IPS-11a (cell line): ENCODE measurements around the gene ANKRD11.

Experiments used
- H3K4me3 ChIP-seq: one replicate; pipeline ENCODE4 v1.5.1; 2013; ENCODE audit warnings: low read depth, low read length, control low read depth

ANKRD11 gene

GRCh38 chr16:89289428-89290395 lies 200.6 kb downstream of the ANKRD11 start:
- no peak overlapping the region for H3K4me3 ChIP-seq

DNA sequence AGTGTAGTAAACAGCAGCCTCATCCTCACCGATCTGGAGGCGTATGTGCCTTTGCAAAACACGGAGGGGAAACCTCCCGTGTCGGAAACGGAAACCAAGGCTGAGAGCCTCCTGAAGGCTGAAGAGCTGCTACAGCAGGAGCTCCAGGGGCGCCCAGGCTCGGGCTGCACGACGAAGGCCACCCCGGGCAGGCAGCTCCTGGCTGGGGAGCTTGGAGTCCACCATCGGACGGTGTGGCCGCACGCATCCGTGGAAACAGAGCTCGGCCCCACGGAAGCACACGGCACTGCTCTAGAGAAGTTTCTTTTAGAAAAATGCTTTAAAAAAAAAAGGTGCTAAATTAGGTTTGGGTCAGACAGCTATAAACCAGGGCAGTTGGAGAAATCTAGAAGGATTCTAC lies 201.4 kb downstream of the ANKRD11 start:
- no peak overlapping the region for H3K4me3 ChIP-seq

DNA sequence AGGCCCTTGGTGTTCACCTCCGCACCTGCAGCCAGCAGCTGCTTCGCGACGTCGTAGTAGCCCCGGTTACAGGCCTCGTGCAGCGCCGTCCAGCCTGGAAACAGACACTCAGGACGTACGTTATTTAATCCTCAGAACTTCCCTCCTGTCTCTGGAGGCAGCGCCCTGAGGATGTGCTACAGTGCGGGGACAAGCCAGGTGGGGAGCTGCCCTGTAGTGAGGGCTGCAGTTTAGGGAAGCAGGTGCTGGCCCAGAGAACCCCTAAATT lies 201.8 kb downstream of the ANKRD11 start:
- H3K4me3 ChIP-seq = no peak overlapping the region

DNA sequence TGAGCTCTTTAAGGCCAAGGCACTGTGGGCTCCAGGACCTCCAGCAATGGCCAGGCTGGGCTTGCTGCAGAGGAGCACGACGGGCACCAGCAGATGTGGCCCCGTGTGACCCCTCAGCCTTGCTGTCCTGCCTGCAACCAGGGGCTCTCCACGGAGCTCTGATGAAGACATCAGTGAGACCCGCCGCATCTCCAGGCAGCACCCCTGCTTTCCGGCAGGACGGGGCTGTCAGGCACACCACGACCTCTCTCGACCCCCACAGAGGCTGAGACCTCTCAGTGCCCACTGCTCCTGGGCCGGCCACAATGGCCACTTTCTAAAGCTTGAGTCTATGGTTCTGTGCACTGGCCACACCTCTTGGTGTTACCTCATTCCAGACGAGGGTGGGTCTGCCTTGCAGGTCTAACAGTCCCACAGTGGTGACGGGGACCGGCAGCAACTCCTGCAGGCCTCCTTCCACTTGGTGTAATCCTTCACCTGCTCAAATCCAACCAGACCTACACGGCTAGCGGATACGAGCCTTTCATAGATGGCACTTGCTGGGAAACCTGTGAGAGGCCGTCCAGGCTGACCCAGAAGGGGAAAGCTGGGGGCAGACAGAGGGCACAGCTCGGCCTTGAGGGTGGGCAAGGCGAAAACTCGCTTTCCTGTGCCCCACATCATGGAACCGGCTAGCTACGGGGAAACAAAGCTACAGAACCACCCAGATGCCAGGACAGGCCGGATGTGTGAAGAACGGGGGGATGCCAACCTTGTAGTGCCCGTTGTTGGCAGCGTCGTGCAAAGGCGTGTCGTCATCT lies 202.4 kb downstream of the ANKRD11 start:
- H3K4me3 ChIP-seq = no peak overlapping the region

DNA sequence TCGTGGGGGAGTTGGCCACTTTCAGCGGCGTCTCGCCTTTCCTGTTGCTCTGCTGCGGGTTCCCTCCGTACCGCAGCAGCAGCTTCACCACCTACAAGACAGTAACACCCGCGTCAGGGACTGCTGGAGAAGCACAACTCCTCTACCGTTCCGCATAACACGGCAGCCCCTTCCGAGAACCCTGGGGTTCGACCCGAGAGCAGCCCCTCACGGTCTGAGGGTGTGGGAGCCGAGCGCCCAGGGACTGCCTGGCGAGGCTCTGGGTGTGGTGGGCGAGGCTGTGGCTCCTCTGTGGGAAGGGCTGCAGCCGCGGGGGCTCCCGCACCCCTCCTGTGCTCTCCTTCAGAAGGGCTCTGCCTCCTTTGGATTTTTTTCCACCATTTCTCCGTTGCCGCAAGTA lies 204.3 kb downstream of the ANKRD11 start:
- H3K4me3 ChIP-seq = no peak overlapping the region

GRCh38 chr16:89285381-89285780 lies 205.0 kb downstream of the ANKRD11 start:
- no peak overlapping the region for H3K4me3 ChIP-seq

GRCh38 chr16:89283449-89283848 lies 206.9 kb downstream of the ANKRD11 start:
- no peak overlapping the region for H3K4me3 ChIP-seq

DNA sequence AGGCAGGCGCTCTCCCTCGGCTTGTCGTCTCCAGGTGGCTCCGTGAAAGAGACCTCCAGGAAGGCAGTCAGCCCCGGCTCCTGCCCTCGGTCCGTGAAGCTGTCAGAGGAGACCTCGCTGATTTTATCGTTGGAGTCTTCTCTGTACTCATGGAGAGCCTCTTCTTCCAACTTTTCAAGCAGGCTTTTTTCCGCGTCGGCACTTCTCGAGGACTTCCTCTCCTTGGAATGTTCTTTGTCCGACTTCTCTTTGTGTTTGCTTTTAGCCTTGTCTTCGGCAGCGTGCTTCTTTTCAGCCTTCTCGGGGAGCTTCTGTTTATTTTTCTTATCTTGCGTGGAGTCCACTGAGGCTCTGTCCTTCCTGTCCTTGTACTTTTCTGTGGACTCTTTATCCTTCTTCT lies 207.8 kb downstream of the ANKRD11 start:
- H3K4me3 ChIP-seq = no peak overlapping the region

DNA sequence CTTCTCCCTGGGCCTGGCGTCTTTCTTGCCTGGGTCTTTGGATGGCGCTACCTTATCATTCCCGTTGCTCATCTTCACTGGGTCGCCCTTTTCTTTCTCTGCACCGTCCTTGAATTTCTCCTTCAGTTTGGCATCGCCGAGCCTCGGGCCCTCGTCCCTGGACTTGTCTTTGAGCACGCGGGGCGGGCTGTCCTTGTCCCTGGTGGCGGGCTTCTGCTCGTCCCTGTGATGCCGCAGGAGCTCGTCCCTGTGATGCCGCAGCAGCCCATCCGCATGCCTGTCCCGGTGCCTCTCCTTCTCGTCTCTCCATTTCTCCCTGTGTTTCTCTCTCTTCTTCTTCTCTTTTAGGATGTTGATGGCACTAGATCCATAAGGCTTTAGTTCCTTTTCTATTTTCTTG lies 208.5 kb downstream of the ANKRD11 start:
- H3K4me3 ChIP-seq = no peak overlapping the region

- H3K4me3 ChIP-seq = no peak overlapping the region
Measured at GRCh38 chr16:89281189-89281577, 209.2 kb downstream of the ANKRD11 start.

- no peak overlapping the region for H3K4me3 ChIP-seq
Measured at GRCh38 chr16:89280546-89281188, 209.7 kb downstream of the ANKRD11 start.

DNA sequence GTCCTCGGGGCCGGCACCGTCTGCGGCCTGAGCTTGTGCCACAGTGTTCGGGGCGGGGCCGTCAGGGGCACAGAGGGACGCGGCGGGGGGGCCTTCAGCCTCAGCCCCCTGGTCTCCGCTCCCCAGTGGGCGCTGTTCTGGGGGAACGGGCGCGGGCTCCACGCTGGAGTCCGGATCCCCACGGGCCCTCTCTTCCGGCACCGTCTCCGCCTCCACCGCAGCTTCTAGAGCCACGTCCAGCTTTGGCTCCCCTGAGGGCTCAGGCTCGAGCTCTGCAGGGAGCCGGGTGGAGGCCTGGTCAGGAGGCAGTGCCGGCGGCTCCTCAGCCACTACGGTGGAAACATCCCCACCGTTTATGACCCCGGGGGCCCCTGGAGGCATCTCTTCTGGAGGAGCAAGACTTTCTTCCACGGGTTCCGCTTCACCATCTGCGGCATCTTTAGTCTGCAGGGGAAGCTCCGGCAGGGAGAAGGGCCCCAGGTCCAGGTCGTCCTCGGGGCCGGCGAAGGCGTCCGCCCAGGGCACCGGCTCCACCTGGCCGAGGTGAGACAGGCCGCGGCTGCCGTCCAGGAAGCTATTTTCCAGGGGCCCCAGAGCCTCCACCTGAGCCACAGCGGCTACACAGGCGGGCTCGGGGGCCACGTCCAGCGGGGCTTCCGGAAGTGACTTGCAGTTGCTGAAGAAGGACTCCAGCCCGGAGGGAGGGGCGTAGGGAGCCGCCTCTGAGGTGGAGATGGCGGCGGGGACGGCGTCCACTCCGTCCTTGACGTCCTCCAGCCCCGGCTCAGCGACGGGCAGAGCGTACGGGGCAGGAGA lies 210.5 kb downstream of the ANKRD11 start:
- no peak overlapping the region for H3K4me3 ChIP-seq

- no peak overlapping the region for H3K4me3 ChIP-seq
Measured at GRCh38 chr16:89278441-89279240, 211.7 kb downstream of the ANKRD11 start.

- H3K4me3 ChIP-seq = no peak overlapping the region
Measured at GRCh38 chr16:89277641-89278341, 212.6 kb downstream of the ANKRD11 start.

- H3K4me3 ChIP-seq = no peak overlapping the region
Measured at GRCh38 chr16:89277049-89277448, 213.3 kb downstream of the ANKRD11 start.

DNA sequence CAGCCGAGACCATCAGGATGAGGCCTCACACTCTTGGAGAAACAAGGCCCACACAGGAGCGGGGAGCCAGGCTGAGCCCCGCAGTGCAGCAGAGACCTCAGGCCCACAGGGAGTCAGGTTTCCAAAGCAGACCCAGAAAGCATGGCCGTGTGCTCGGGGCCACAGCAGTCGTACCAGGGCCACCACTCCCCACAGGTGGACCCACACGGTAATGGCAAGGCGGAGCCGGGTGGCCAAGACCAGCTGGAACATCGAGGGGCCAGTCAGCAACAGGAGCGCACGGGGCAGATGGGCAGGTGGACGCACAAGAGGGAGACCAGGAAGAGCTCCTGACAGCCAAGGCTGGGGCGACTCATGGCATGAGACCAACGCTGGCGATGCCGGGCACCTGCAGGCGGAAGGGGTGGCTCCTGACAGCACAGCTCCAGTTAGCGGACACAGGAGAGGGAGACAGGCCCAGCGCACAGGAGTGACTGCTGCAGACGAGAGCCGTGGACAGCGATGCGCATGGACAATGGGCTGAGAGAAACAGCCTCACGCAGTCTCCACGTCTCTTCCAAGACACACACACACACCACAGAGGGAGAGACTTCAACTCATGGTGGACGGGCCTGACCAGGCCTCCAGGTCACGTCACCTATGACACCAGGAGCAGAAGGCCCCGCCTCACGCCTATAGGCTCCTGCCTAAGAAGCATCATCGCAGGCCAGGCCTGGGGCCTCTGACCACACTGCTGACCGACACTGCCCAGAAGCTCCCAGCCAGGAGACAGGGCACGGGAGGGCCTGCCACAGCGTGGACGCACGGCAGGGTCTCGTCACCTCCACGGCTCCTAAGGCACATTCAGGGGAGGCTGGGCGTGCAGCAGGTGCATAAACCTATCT lies 214.3 kb downstream of the ANKRD11 start:
- H3K4me3 ChIP-seq = no peak overlapping the region

DNA sequence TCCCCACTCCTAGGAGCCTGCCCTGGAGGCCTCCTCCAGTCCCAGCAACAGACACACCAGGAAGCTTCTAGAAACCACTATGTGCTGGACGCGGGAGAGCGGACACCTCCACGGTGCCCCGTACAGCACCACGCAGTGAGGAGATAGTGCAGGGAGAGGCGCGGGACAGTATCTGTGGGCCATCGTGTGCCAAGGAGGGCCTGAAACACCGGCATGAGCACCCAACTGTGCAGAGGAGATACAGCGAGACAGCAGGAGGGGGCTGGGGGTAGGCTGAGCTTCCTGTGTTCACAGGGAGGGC lies 215.1 kb downstream of the ANKRD11 start:
- no peak overlapping the region for H3K4me3 ChIP-seq

GRCh38 chr16:89274561-89275283 lies 215.6 kb downstream of the ANKRD11 start:
- H3K4me3 ChIP-seq = no peak overlapping the region
